CD4-positive, alpha-beta T cell (primary cell): ENCODE data around the gene TEK. TPM values are rescaled to one million over a fixed set of nuclear protein-coding genes. Genes with fewer than 3 reads are reported as not detected.

Source experiments
- ATAC-seq: fragments of 200-7000 bp; cut with Tn5 transposase; one replicate; pipeline ENCODE4 v1.10.0; 2022; ENCODE audit warnings: mild to moderate bottlenecking; ENCODE audit not compliant: poor library complexity
- CTCF ChIA-PET: fragments of 350-600 bp; sonication (Branson Sonifier 250); formaldehyde crosslinking; loops from one replicate; lab custom pipeline; 2021; ENCODE audit warnings: antibody characterized with exemption, inconsistent platforms; lab: Charles Lee
- POLR2A ChIA-PET: fragments of 350-600 bp; sonication (Branson Sonifier 250); formaldehyde crosslinking; loops from one replicate; lab custom pipeline; 2021; ENCODE audit warnings: antibody characterized with exemption, inconsistent platforms; lab: Charles Lee
- DNase-seq, 14 experiments: peaks; one replicate each; pipeline ENCODE4 v3.0.0-alpha.2; 2013 to 2020; ENCODE audit warnings: mixed read lengths in 2 of 14
- H3K27ac ChIP-seq, 2 donors: one replicate each; pipeline versions ENCODE4 v1.5.1 to v1.7.0; 2013; ENCODE audit warnings: low read length in 2 of 2, low read depth in 1 of 2, mild to moderate bottlenecking in 1 of 2
- H3K27me3 ChIP-seq, 2 experiments: 1 replicate in 1 of 2; 2 replicates in 1 of 2; pipeline versions ENCODE4 v1.6.1 to v1.7.0; 2013; ENCODE audit warnings: low read length in 2 of 2, control low read depth in 1 of 2, mild to moderate bottlenecking in 1 of 2, moderate library complexity in 1 of 2; ENCODE audit not compliant: insufficient read depth in 2 of 2, control insufficient read depth in 1 of 2
- H3K36me3 ChIP-seq: one replicate; pipeline ENCODE4 v1.6.1; 2013; ENCODE audit warnings: low read length, control low read depth; ENCODE audit not compliant: insufficient read depth
- H3K4me1 ChIP-seq: one replicate; pipeline ENCODE4 v1.6.1; 2013; ENCODE audit warnings: low read length, control low read depth; ENCODE audit not compliant: insufficient read depth
- H3K4me3 ChIP-seq: one replicate; pipeline ENCODE4 v1.5.1; 2013; ENCODE audit warnings: mild to moderate bottlenecking, low read length, moderate library complexity
- H3K9me3 ChIP-seq, 2 experiments: 1 replicate in 1 of 2; 2 replicates in 1 of 2; pipeline versions ENCODE4 v1.6.1 to v1.7.0; 2013; ENCODE audit warnings: low read length in 2 of 2, mild to moderate bottlenecking in 2 of 2, control low read depth in 1 of 2, moderate library complexity in 1 of 2; ENCODE audit not compliant: control insufficient read depth in 1 of 2, insufficient read depth in 1 of 2
- H3K27ac Mint-ChIP-seq: one replicate; pipeline ENCODE4 v1.8.0; 2020; ENCODE audit warnings: mixed read lengths
- H3K27me3 Mint-ChIP-seq: one replicate; pipeline ENCODE4 v1.8.0; 2021; ENCODE audit warnings: mixed read lengths
- H3K36me3 Mint-ChIP-seq: one replicate; pipeline ENCODE4 v1.8.0; 2021; ENCODE audit warnings: low read depth, mixed read lengths
- H3K4me1 Mint-ChIP-seq: one replicate; pipeline ENCODE4 v1.8.0; 2021; ENCODE audit warnings: low read depth, mixed read lengths
- H3K4me3 Mint-ChIP-seq: one replicate; pipeline ENCODE4 v1.8.0; 2020; ENCODE audit warnings: mild to moderate bottlenecking, mixed read lengths
- H3K9me3 Mint-ChIP-seq: one replicate; pipeline ENCODE4 v1.8.0; 2020; ENCODE audit warnings: mixed read lengths
- intact Hi-C, 2 experiments: fragments of 100-400 bp; cut with DNase I in 1 of 2; cut with micrococcal nuclease in 1 of 2; formaldehyde crosslinking; loops; one replicate each; pipeline versions ENCODE4 v1.15.1 to v1.9.0; 2023 to 2025; cut with DNase I, micrococcal nuclease
- total RNA-seq, 174 experiments: library from RNA in 2 of 174; stranded (reverse) in 2 of 174; gene quantifications; one replicate each; pipeline ENCODE4 v1.2.3 and lab custom pipeline; 2021 to 2026
- TF ChIP-seq, protein P1 (sequence below): fragments of 200-600 bp; IDR thresholded peaks from one replicate; pipeline ENCODE4 v1.8.0; 2022; ENCODE audit warnings: antibody characterized with exemption, mild to moderate bottlenecking

The TEK gene
- total RNA-seq, 2 experiments from 2014 or later, result not detected

DNA sequence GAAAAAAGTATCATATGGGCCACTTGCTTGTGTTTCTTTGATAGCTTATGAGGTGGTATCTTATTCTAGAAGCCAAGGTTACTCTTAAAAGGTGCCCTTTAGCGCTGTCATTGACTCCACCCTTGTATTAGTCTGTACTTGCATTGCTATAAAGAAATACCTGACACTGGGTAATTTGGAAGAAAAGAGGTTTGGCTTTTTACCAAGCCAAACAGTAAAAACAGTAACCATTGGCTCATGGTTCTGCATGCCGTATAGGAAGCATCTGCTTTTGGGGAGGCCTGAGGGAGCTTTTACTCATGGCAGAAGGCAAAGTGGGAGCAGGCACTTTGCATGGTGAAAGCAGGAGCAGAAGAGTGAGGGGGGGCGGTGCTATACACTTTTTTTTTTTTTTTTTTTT is 87.4 kb downstream of the TEK start:
- Mint-ChIP-seq H3K36me3 (no peaks in the 10 kb centered on the region), H3K9me3 (no peaks in the 10 kb centered on the region), H3K27ac (no peak overlapping the region), H3K4me1 (no peaks in the 10 kb centered on the region), H3K27me3 (no peaks in the 10 kb centered on the region), H3K4me3 (no peak overlapping the region)
- ChIA-PET CTCF (no interaction called here), POLR2A (no interaction called here)
- Histone ChIP-seq H3K27ac (no peak overlapping the region), H3K9me3 (no peaks in the 10 kb centered on the region), H3K4me3 (no peak overlapping the region), H3K36me3 (no peaks in the 10 kb centered on the region), H3K27me3 (no peaks in the 10 kb centered on the region), H3K4me1 (no peaks in the 10 kb centered on the region)
- ATAC-seq (no peak), DNase-seq (no peak)
- intact Hi-C loops, result no loop called here
- TF ChIP-seq, protein P1, sequence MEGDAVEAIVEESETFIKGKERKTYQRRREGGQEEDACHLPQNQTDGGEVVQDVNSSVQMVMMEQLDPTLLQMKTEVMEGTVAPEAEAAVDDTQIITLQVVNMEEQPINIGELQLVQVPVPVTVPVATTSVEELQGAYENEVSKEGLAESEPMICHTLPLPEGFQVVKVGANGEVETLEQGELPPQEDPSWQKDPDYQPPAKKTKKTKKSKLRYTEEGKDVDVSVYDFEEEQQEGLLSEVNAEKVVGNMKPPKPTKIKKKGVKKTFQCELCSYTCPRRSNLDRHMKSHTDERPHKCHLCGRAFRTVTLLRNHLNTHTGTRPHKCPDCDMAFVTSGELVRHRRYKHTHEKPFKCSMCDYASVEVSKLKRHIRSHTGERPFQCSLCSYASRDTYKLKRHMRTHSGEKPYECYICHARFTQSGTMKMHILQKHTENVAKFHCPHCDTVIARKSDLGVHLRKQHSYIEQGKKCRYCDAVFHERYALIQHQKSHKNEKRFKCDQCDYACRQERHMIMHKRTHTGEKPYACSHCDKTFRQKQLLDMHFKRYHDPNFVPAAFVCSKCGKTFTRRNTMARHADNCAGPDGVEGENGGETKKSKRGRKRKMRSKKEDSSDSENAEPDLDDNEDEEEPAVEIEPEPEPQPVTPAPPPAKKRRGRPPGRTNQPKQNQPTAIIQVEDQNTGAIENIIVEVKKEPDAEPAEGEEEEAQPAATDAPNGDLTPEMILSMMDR, result no peak

DNA sequence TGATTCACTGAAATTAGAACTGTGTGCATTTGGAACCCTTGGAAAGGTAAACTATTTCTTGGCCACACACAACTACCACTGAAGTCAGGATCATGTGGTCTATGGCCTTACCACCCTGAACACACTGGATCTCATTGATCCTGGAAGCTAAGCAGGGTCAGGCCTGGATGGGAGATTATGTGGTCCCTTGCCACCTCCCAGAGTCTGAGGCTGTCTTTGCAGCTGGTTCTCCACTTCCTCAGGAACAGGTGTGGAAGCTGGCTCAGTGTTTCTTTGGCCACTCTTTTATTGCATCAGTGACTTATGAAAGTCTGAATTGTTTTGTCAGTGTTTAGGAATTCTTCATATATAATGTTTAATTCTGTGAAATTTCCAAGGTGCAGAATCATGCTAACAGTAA is 89.2 kb downstream of the TEK start:
- no peaks in the 10 kb centered on the region for H3K27me3 ChIP-seq
- DNase-seq, result no peak
- CTCF ChIA-PET, result no interaction called here
- POLR2A ChIA-PET, result no interaction called here
- no peaks in the 10 kb centered on the region for H3K36me3 ChIP-seq
- H3K4me1 Mint-ChIP-seq, result no peaks in the 10 kb centered on the region
- H3K27me3 Mint-ChIP-seq, result no peaks in the 10 kb centered on the region
- no peak overlapping the region for H3K4me3 Mint-ChIP-seq
- H3K4me3 ChIP-seq, result no peak overlapping the region
- no peaks in the 10 kb centered on the region for H3K36me3 Mint-ChIP-seq
- H3K27ac ChIP-seq, result no peak overlapping the region
- intact Hi-C loops, result no loop called here
- H3K27ac Mint-ChIP-seq, result no peak overlapping the region
- no peaks in the 10 kb centered on the region for H3K4me1 ChIP-seq
- H3K9me3 ChIP-seq, result no peaks in the 10 kb centered on the region
- TF ChIP-seq, protein P1, result no peak
- H3K9me3 Mint-ChIP-seq, result no peaks in the 10 kb centered on the region
- no peak for ATAC-seq

DNA sequence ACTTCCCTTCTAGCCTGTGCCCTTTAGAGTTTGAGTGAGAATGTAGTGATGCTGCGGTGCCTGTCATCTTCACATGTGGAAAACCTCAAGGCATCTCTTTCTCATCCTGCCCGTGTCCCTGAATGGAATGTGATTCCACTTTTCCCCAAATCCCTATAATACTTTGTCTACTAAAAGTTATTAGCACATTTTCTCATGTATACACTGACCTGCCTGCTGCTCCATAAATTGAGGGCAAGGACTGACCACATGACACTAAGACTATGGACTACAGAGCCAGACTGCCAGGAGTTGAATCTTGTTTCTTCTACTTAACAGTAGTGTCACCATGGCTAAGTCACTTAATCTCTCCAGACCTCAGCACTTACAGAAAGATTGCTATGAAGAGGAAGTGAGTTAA is 93.0 kb downstream of the TEK start:
- Mint-ChIP-seq H3K4me3 (no peak overlapping the region), H3K27ac (no peak overlapping the region), H3K9me3 (no peaks in the 10 kb centered on the region), H3K27me3 (no peaks in the 10 kb centered on the region), H3K4me1 (no peaks in the 10 kb centered on the region), H3K36me3 (no peaks in the 10 kb centered on the region)
- POLR2A ChIA-PET, result no interaction called here
- Histone ChIP-seq H3K4me3 (no peak overlapping the region), H3K27me3 (no peaks in the 10 kb centered on the region), H3K4me1 (no peaks in the 10 kb centered on the region), H3K27ac (no peak overlapping the region), H3K9me3 (no peaks in the 10 kb centered on the region), H3K36me3 (no peaks in the 10 kb centered on the region)
- ATAC-seq, result no peak
- TF ChIP-seq, protein P1, result no peak
- CTCF ChIA-PET, result no interaction called here
- intact Hi-C loops, result no loop called here
- DNase-seq, result no peak
